HG02840 (cell line): Measurements from ENCODE around the gene SORCS2.

Experiments
- ATAC-seq: cut with Tn5 transposase; IDR thresholded peaks from one replicate; pipeline ENCODE4 v1.9.1; 2021; ENCODE audit warnings: mild to moderate bottlenecking, moderate library complexity, moderate number of reproducible peaks; ENCODE audit not compliant: unreplicated experiment, low FRiP score

SORCS2 gene

GRCh38 chr4:7430368-7430964 lies 238.1 kb downstream of the SORCS2 start:
- no peak for ATAC-seq

DNA sequence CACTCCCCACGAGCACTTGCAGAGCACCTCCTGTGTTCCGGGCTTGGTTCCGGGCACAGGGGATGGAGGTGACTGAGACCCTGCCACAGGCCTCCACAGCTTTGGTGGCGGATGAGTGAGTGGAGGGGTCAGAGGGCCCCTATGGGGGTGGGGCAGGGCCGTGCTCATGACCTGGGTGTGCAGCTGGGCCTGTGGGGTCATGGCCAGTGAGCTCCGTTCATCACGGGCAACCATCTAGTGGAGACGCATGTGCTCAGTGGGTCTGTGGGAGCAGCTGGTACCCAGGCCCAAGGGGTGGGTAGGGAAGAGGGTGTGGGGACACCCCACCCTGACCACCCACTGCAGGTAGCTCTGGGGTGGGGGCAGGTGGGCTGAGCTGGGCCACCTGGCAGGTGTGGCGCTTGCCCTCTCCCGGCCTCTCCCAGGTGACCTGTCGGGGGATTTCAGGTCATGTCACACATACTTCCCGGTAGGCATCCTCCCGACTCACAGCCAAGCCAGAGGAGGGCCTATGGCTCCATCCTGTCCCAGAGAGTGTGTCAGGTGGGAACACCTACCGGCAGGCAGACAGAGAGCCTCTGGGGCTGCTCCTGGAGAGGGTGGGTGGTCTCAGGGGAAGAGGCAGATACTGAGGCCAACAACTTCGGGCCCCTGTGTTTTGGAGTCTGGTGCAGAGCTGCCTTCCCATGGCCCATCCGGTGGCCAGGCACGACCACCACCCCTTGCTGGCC lies 238.8 kb downstream of the SORCS2 start:
- ATAC-seq, result no peak

GRCh38 chr4:7431696-7432530 lies 239.6 kb downstream of the SORCS2 start:
- ATAC-seq, result no peak

DNA sequence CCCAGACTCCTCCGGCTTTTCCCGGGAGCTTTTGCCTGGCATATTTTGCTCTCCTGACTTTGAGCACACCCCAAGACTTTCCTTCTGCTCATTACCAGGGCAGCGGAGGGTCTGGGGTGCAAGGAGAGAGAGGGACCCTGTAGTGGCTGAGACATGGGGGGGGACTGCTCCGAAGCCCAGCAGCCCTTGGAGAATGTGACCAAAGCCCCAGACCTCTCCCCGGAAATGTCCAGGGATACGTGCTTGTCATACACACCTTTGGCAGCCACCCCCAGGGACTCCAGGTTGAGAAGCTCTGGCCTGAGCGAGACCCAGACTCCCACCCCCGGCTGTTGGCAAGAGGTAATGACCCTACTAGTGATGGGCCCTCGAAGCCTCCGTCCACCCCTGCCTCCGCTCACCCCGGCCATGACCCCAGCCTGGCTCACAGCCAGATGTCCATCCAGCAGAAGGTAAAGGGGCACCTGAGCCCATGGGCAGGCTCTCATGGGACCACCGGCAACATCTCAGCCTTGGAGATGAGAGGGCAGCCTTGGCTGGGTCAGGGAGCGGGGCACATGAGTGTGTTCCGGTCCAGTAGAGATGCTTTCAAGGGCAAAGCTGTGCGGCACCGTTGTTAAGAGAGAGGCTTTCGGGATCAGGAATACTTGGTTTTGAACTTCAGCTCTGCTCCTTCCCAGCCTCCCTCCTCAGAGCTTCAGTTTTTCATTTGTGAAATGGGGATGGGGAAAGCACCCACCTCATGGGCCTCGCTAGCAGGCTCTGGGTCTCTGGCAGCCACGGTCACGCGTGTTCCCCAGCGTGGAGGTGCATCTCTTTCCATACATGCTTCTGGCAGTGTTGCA lies 240.4 kb downstream of the SORCS2 start:
- no peak for ATAC-seq

- ATAC-seq, result no peak
Measured at GRCh38 chr4:7433376-7434140, 241.2 kb downstream of the SORCS2 start.

DNA sequence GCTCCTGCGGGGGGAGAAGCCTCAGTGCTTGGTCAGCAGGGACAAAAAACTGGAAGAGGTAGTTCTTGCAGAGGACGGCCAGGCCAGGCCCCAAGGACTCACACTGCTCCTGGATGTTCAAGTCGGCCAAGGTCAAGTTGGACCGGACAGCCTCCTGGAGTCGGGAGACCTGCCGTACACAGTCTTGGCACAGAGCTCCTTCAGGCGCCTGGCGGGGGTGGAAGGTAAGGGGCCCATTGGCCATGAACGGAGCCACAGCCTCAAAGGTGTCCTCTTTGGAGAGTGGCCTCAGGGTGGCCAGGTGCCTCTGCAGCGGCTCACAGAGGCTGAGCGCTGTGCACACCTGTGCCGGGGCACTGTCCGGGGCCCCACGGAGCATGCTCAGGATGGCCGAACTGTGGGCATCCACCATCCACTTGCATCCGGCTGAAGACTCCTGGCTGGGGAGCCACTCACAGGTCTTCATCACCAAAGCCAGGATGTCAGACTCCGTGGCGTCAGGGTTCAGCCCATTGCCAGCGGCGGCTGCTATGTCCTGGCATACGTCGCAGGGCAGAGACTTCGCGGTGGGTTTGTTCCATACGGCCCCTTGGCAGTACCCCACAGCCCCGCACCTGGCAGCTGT lies 241.9 kb downstream of the SORCS2 start:
- ATAC-seq, result no peak

DNA sequence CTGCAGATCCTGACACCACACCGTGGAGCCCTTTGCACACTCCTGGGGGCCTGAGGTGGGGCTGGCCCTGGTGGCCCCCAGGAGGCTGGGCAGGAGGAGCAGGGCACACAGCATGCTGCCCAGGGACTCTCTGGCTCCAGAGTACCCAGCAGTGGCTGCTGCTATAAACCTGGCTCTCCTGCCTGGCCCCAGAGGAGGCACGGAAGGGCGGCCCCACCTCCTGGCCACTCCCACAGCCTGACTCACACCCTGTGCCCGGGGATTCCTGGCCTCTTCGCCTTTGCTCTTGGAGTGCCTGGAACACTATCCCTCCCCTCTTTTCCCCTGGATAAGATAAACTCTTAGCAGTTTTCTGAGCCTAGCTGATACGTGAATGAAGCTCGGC lies 242.4 kb downstream of the SORCS2 start, which contains the start of gene PSAPL1:
TSS of gene PSAPL1 (minus strand) at position 165 of the 385 bp plus-strand sequence. CDS start at position 114, 51 bp downstream.
- no peak for ATAC-seq

DNA sequence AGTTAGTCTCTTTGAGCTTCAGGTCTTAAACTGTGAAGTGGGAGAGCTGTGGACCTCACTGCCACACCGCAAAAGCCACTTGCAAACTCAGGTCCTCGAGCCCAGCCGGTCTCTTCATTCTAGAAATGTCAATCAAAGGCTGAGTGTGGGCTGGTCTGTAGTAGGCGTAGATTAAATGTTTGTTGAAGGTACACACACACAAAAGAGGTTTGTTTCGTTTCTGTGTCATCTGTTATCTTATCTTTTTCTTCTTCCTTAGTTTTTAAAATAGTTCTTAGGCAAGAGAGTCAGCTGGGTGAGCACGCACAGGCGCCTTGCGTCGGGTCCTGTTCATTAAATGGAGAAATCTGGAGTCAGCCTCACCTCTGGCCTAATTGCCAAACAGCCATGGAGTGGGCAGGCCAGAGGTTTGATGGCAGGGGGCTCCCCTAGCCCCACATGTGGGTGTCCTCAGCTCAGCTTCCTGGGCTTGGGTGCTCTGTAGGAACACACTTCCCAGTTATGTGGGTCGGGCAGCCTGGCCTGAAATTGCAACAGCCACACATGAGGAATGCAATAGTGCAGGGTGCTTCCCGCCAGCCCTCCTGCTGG lies 243.2 kb downstream of the SORCS2 start:
- no peak for ATAC-seq

GRCh38 chr4:7436256-7436655 lies 243.9 kb downstream of the SORCS2 start:
- ATAC-seq, result no peak

GRCh38 chr4:7439699-7440098 lies 247.4 kb downstream of the SORCS2 start:
- no peak for ATAC-seq

DNA sequence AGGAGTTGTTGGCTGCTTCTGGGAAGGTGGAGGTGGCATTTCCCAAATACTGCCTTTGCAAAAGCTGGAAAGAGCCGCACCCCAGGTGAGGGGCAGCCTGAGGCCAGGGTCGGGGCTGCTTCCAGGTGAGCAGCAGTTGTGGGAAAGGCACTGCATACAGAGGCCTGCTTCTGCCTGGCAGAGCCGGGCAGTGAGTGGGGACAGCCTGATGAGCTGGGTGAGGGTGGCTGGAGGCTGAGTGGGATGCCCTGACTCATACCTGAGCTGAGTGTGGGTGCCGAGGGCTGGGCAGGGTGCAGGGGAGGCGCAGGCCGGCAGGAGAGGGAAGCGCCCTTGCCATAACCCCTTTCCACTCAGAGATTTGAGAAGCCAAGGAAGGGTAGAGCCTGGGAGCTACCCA lies 248.9 kb downstream of the SORCS2 start:
- no peak for ATAC-seq

DNA sequence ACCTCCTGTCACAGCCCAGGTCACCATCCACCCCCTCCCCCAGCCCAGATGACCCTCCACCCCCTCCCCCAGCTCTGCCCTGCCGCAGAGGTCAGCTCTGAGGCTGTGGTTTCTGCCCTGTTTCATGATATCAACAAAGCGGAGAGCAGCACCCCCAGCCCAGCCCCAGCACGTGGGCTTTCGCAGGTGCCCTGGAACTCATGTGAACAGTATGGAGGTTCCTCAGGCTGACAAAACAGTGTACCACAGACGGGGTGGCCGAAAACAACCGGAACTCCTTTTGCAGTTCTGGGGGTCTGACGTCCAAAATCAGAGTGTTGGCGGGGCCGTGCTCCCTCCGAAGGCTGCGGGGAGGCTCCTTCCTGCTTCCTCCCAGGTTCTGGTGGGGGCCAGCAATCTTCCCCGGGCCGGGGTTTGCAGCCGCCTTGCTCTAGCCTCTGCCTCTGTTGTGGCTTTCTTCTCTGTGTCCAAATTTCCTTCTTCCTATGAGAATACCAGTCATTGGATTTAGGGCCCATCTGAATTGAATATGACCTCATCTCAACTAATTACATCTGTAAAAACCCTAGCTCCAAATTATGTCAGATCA lies 250.3 kb downstream of the SORCS2 start:
- ATAC-seq, result no peak

DNA sequence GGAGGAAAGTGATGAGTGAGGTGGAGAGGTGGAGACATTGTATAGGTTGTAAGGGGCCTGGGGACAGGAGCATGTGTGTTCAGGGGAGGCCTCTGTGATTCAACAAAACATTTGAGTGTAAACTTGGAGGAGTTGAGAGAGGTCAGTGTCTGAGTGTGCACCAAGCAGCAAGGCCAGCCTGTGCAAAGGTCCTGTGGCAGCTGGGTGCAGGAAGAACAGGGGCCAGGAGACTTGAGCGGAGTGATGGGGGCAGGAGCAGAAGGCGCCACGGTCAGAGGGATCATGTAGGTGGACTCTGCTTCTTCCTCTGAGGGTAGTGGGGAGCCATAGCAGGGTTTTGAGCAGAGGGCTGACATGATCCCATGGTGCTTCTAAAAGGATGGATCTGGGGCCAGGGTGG lies 252.0 kb downstream of the SORCS2 start:
- ATAC-seq, result no peak

- no peak for ATAC-seq
Measured at GRCh38 chr4:7444731-7445130, 252.4 kb downstream of the SORCS2 start.

GRCh38 chr4:7447236-7447635 lies 254.9 kb downstream of the SORCS2 start:
- ATAC-seq, result no peak

- ATAC-seq, result no peak
Measured at GRCh38 chr4:7448036-7448435, 255.7 kb downstream of the SORCS2 start.

- no peak for ATAC-seq
Measured at GRCh38 chr4:7450775-7451433, 258.6 kb downstream of the SORCS2 start.

- no peak for ATAC-seq
Measured at GRCh38 chr4:7451434-7451789, 259.1 kb downstream of the SORCS2 start.
